ENCODE results near the gene MMP24OS.

GRCh38 chr20:35302421-35303335, 24.8 kb upstream of the MMP24OS start:
- TF ChIP-seq CTCF (IDR thresholded peaks at IDR 0.05) (no peak), POLR2A (IDR thresholded peaks at IDR 0.05) (no peak), EP300 (IDR thresholded peaks at IDR 0.05) (no peak)
